DMS153 (cell line): ENCODE measurements around the gene KIFC3.
"Not testable (repeated sequence)": the region's sequence is repeated elsewhere in the genome, so short reads cannot be mapped to it uniquely, and the experiment has no call there.

ENCODE experiments used
- DNase-seq: peaks from one replicate; lab custom pipeline; 2025; lab: John Stamatoyannopoulos, UW

The KIFC3 gene

DNA sequence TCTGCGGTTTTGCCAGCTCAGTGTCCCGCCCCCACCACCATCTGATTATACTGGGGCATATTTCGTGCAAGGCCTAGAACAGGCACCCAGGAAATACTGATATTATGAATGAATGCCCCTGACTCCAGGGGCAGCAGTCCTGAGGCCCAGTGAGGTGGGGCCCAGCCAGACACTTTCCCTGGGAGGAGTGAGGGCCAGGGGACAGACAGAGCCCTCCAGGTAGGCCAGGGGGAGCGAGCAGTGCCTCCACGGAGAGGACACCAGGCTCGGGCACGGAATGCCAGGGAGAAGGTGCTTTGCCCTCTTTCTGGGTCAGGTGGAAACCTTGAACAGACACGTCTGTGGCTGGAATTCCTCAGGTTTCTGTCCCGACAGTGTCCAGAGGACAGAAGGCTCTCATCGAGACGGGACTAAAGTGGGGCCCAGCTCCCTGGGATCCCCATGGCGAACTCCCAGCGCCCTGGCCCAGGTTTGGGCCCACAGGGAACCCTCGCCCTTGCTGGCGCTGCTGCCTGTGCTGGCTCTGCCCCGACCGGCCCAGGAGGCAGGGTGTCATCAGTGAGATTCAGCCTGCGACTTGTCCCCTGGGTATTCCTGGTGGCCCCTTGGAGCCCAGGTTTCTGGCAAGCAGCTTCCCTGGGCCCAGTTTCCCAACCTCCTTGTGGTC, 62.4 kb downstream of the KIFC3 start:
- no peak for DNase-seq

DNA sequence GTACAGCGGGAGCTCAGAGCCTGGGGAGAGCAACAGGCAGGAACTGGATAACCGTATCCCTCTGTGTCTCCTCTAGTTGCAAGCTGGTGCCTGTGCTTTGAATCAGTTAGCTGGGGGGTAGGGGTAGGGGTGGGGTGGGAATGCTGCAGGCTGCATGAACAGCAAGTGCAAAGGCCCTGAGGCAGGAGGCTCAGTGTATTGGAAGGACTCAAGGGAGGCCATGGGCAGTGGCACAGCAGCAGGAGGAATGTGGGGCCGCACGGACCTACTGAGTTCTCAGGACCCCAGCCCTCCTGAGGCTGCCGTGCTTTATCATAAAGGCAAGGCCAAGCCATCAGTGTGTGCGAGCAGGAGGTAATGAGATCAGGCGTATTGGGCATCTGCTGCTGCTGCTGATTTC, 63.4 kb downstream of the KIFC3 start:
- no peak for DNase-seq

DNA sequence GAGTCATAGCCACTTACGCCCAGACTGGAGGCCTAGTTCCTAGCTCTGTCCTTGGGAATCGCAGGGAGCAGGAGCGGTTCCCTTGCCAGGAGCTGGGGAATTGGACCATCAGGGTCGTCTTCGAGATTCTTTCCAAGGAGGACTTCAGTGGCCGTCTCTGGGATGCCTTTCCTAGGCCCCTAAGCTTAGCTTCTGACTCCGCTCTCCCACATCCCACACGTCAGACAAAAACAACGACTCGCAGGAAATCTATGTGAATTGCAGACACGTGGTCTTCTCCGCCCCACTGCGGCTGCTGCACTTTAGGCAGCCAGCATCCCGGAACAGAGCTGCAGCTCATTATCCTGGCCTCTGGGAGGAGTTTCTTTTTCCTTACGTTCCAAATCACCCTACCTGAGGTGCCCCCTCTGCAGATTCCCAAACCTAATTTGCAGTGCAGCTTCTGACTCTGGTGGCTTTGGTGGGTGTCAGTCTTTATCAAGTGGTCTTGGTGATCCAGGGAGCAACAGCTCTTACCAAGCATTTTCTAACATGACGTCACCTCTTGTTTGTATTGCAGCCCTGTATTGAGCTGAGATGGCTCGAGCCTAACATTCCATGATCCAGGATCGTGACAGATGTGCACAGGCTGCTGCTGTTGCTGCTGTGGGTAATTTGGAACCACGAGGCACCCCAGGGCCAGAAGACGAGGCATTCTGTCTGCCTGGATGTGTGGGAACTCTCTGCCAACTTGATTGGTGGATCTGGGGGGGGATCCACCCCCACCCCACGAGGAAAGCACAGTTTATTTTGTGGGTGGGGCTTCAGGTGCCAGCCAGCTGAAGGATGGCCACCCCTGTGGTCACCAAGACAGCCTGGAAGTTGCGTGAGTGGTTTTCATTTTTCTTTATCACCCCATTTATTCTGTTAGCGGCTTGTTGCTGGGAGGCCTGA, 65.6 kb downstream of the KIFC3 start:
- DNase-seq: peak; percentile 49

DNA sequence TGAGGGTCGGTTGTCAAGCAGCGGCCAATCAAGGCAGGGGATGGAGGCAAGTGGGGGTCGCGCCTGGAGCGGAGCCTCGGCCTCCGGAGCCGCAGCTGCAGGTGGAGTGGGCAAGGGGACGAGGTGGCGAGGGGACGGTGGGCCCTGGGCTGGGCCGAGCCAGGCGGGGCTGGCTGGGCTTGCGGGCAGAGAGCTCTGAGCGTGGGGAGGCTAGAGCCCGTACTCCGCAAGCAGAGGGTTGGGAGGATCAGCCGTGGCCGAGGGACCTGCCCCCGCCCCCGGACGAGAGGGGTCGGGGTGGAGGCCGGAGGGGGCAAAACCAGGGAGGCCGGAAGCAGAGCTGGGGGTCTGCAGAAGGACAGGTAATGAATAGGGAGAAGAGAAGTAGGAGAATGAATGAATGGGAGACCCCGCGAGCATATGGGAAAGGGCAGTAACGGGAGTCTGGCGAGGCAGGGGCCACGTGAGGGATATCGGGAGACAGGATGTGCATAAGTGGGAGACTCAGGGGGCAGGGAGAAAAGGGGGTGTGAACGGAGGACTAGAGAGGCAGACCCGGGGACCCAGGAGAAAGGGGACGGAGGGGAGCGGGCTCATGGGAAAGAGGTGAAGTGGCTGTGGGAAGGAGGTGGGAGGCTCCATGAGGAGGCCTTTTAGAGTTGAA, 66.4 kb downstream of the KIFC3 start, which contains the start of gene KATNB1:
Gene KATNB1, plus strand, starts transcription at position 16 of the 664 bp plus-strand sequence. CDS start 1,474 bp downstream, outside the sequence.
- no peak for DNase-seq

DNA sequence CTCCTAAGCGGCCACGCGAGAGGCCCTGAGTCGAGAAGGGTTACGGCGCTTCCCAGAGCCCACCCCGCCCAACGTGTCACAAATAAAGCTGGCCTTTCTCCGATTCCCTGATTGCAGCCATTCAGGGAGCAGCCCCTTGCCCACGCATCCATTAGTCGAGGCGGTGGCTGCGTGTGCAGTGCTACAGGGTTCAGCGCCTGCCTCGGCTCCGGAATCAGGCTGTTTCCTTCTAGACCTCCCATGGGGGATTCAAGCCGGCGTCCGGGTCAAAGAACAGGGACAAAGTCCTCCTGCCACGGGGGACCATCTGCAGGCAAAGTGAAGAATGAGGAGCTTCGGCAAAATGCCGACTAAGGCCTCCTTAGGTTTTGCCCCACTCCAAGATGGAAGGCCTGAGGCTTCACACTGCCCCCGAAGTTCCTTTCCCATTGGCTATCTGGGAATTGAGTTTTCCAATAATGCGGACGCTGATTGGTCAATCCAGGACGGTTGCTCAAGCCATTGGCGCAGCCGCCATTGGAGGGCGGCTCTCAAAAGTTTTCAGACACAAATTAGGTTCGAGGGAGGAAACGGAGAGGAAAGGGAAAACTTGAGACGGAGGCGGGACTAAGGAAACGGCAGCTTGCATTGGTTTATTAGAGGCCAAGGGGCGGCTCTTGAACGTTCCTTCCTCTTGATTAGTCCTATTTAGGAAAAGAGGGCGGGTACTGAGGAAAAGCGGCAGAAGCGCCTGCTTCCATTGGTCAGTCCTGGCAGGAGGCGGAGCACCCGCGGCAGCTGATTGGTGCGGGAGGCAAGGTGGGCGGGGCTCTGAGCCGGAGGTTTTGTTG, 67.2 kb downstream of the KIFC3 start:
- peak; percentile 100 for DNase-seq

DNA sequence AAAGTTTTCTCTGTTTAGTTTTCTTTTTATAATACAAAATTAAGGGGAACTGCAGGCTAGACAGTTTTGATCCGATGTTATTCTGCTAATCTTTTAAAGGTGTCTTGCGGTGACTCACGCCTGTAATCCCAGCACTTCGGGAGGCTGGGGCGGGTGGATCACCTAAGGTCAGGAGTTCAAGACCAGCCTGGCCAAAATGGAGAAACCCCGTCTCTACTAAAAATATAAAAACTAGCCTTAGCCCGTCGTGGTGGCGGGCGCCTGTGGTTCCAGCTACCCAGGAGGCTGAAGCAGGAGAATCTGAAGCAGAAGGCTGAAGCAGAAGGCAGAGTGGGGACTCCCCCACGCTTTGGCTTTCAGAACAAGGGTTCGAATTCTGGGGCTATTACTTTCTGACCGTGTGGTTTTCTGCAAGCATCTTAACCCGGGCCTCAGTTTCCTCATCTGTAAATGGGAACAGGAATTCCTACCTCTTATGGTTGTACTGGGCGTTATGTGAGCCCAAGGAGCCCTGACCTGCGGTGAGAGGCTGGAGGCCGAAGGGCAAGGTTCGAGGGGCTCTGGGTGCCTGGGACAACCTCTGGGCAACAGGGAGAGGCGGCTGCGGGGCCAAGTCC, 67.9 kb downstream of the KIFC3 start:
- no peak for DNase-seq

DNA sequence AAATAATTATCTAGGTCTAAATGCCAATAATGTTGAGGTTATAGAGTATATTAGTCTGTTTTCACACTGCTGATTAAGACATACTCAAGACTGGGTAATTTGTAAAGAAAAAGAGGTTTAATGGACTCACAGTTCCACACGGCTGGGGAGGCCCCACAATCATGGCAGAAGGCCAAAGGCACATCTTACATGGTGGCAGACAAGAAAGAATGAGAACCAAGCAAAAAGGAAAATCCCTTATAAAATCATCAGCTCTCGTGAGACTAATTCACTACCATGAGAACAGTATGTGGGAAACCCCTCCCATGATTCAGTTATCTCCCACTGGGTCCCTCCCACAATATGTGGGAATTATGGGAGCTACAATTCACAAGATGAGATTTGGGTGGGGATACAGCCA, 69.6 kb downstream of the KIFC3 start:
- no peak for DNase-seq

DNA sequence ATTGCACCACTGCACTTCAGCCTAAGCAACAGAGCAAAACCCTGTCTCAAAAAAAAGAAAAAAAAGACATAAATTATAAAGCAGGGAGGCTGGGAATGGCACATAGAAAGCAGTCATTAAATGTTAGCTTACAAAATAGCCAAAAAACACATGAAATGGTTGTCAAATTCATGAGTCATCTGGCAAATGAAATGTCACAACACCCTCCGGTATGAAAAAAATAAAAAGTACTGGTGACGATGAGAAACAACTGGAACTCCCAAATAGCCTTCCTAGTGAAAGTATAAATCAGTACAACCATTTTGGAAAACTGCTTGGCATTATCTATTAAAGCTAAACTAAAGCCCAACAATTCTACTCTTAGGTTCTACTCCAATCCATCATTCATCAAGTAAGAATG, 70.3 kb downstream of the KIFC3 start:
- no peak for DNase-seq

DNA sequence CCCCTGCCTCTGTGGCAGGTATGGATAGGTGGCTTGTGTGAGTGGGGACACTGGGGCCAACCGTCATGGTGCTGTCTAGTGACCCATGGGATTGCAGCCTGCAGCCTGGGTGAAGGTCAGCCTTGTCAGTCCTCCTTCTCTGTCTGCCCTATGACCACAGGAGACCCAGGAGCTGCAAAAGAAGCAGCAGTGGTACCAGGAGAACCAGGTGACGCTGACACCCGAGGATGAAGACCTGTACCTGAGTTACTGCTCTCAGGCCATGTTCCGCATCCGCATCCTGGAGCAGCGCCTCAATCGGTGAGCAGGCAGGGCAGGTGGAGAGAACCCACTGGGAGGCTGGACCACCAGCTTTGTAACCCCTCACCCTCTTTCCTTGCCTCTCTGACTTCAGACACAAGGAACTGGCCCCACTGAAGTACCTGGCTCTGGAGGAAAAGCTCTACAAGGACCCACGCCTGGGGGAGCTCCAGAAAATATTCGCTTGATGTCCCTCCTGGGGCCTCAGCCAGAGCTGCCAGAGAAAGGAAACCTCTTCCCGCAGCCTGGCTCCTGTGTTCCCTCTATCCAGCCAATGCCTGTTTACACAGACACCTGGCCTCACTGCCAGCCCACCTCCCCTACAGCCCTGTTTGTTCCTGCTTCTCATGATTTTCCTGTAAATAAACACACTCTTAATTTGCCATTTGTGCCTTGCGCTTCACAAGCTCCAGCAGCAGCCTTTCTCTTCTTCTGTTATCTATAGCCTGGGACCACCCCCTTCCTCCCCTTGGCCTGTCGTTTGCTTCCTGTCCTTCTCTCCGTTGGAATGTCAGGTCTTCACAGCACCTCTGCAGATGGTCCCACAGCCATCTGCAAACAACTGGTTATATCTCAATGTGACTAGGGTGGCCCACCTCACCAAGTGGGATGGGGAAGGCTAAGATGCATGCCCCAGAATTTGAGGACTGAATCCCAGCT, 71.2 kb downstream of the KIFC3 start:
- DNase-seq: peak; percentile 1

DNA sequence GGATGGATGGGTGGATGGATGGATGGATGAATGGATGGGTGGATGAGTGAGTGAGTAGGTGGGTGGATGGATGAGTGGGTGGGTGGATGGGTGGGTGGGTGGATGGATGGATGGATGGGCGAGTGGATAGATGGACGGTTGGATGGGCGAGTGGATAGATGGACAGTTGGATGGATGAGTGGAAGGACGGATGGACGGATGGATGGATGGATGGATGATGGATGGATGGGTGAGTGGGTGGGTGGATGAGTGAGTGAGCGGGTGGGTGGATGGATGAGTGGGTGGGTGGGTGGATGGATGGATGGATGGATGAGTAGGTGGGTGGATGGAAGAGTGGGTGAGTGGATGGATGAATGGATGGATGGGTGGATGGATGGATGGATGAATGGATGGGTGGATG, 72.4 kb downstream of the KIFC3 start:
- not testable (repeated sequence) for DNase-seq

DNA sequence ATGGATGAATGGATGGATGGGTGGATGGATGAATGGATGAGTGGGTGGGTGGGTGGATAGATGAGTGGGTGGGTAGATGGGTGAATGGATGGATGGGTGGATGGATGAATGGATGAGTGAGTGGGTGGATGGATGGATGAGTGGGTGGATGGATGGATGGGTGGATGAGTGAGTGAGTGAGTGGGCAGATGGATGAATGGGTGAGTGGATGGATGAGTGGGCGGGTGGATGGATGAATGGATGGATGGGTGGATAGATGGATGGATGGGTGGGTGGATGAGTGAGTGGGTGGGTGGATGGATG, 73.2 kb downstream of the KIFC3 start:
- DNase-seq: no peak

DNA sequence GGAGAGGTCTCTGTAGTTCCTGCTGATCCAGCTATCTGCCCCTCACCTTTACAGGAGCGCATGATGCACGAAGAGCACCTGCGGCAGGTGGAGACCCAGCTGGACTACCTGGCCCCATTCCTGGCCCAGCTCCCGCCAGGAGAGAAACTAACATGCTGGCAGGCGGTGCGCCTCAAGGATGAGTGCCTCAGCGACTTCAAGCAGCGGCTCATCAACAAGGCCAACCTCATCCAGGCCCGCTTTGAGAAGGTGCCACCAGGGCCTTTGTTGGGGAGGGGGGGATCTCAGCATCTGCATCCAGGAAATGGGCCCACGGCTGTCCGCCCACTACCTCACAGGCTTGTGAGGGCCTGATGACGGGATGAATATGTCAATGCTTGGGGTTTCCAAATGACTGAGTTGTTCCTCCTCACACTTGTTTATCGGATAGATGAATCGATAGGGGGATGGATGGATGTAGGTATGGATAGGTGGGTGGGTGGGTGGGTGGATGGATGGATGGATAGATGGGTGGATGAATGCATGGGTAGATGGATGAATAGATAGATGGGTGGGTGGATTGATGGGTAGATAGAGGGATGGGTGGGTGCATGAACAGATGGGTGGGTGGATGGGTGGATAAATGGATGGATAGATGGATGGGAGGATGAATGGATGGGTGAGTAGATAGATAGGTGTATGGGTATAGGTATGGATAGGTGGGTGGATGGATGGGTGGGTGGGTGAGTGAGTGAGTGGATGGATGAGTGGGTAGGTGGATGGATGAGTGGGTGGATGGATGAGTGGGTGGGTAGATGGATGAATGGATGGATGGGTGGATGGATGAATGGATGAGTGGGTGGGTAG, 73.7 kb downstream of the KIFC3 start:
- DNase-seq: no peak

DNA sequence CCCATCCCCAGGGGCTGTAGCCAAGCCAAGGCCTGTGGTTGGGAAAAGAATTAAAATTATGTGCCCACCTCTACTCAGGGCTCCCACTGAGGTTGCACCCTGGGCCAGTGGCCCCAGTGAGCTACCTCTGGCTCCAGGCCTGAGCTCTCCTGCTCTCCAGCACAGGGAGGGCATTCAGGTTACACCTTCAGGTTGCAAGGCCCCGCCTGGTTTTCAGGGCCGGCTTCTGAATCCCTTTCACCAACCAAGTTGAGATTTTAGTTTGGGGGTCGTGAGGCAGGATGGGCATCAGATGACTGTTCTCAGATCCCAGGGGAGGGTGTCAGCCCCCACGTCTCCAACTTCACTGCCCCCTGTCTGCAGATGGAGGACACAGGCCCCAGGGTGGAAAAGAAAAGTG, 74.7 kb downstream of the KIFC3 start:
- DNase-seq: no peak

DNA sequence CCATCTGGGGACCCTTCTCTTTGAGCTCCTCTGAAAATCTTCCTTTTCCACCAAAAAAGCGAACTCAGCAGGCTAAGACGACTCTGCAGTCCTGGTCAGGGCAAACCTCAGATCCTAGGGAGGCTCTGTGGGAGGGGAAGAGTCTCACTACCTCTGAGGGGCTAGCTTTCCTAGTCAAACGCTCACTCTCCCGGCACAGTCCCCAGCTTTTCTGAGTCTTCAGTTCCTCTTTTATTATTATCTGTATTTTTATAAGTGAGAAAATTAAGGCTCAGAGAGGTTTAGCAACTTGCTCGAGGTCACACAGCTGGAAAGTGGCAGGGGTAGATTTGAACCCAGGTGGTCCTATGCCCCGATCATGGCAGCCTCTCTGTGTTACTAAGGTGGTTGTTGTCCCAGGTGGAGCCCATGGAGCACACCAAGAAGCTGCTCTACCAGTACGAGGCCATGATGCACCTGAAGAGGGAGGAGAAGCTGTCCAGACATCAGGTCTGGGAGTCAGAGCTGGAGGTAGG, 75.8 kb downstream of the KIFC3 start:
- DNase-seq: no peak

DNA sequence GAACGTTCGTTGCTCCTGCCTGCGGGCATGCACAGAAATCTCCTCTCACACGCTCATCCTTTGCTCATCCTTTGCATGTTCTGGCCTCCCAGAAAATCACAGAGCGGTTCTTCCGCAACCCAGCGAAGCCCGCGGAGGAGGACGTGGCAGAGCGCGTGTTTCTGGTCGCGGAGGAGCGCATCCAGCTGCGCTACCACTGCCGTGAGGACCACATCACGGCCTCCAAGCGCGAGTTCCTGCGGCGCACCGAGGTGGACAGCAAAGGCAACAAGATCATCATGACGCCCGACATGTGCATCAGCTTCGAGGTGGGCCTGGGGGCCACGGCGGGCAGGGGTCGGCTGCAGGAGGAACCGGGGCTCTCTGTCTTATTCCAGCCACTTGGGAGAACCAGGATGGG, 76.3 kb downstream of the KIFC3 start:
- DNase-seq: no peak

DNA sequence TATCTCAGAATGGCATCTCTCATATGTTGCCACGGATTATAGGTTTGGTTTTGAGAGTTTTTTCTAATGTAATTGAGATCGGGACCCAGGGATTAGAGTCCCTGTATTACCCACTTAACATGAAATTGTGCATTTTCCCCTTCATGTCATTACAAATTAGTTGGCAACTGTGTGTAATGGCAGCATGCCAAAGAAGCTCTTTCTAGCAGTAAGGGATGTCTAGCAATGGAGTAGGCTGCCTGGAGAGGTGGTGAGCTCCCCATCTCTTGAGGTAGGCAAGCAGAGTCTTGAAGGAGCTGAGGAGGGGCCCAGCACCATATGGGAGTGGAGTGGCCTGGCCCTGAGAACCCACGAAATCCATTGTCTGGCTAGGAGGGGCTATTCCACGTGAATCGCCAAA, 76.7 kb downstream of the KIFC3 start:
- no peak for DNase-seq

DNA sequence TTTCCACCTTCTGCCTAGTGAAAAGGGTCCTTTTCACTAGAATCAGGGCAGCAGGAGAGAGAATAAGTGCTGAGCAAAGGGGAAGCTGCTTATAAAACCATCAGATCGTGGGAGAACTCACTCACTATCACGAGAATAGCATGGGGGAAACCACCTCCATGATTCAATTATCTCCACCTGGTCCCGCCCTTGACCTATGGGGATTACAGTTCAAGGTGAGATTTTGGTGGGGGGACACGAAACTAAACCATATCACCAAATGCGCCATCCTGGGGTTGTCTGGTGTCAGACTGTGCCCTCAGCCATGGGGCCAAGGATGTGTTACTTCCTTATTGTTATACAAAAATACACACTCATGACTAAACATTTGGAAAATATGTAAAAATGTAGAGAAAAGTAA, 77.1 kb downstream of the KIFC3 start:
- DNase-seq: no peak

DNA sequence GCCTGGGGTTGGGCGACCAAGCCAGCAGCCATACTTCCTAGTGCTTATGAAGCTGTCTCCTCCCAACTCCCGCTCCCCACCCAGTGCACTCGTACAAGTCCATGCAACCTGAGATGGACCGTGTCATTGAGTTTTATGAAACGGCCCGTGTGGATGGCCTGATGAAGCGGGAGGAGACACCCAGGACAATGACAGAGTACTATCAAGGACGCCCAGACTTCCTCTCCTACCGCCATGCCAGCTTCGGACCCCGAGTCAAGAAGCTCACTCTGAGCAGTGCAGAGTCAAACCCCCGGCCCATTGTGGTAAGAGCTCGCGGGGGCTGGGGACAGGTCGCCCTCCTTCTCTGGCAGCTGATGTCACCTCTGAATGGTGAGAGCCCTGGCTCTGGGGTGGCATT, 77.8 kb downstream of the KIFC3 start:
- DNase-seq: no peak

DNA sequence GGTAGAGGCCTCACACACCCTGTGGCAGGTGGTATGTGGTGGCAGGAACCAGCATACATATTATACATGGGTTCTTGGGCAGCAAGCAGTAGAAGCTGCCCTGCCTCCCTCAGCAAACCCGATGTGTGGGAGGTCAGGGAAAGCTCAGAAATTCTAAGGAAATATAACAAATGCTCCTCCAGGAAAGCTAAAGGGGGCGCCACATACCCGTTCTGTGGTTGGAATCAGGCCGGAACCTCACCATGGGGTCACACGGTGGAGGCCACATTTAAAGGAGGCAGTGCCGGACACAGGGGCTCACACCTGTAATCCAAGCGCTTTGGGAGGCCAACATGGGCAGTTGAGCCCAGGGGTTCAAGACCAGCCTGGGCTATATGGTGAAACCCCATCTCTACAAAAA, 79.1 kb downstream of the KIFC3 start:
- no peak for DNase-seq
